Stimulated activated CD8-positive, alpha-beta memory T cell treated with anti-CD3 and anti-CD28 coated beads, Interleukin-7, amount 100 ng/mL, for 4 hours (primary cell): Measurements from ENCODE around the gene MAST4.

Experiments
- DNase-seq, 2 donors: peaks; one replicate each; pipeline ENCODE4 v3.0.0-alpha.2; 2020; ENCODE audit warnings: low read depth in 2 of 2

MAST4 gene

GRCh38 chr5:67045816-67046740 lies 449.9 kb downstream of the MAST4 start:
- DNase-seq: no peak

GRCh38 chr5:67047160-67047559 lies 451.0 kb downstream of the MAST4 start:
- no peak for DNase-seq

GRCh38 chr5:67047616-67048015 lies 451.4 kb downstream of the MAST4 start:
- DNase-seq: no peak

GRCh38 chr5:67050125-67050524 lies 453.9 kb downstream of the MAST4 start:
- DNase-seq: no peak

GRCh38 chr5:67050635-67051034 lies 454.4 kb downstream of the MAST4 start:
- no peak for DNase-seq

- no peak for DNase-seq
Measured at GRCh38 chr5:67051164-67051563, 455.0 kb downstream of the MAST4 start.

GRCh38 chr5:67052034-67052433 lies 455.8 kb downstream of the MAST4 start:
- no peak for DNase-seq

GRCh38 chr5:67053229-67053628 lies 457.0 kb downstream of the MAST4 start:
- no peak for DNase-seq

- no peak for DNase-seq
Measured at GRCh38 chr5:67058998-67059743, 463.0 kb downstream of the MAST4 start.

- DNase-seq: no peak
Measured at GRCh38 chr5:67059744-67060490, 463.7 kb downstream of the MAST4 start.

GRCh38 chr5:67061511-67061910 lies 465.3 kb downstream of the MAST4 start:
- DNase-seq: no peak

- DNase-seq: no peak
Measured at GRCh38 chr5:67063055-67063454, 466.9 kb downstream of the MAST4 start.

GRCh38 chr5:67063791-67064190 lies 467.6 kb downstream of the MAST4 start:
- no peak for DNase-seq

- DNase-seq: no peak
Measured at GRCh38 chr5:67065237-67065636, 469.0 kb downstream of the MAST4 start.

GRCh38 chr5:67065696-67066095 lies 469.5 kb downstream of the MAST4 start:
- no peak for DNase-seq

- no peak for DNase-seq
Measured at GRCh38 chr5:67066815-67067214, 470.6 kb downstream of the MAST4 start.

GRCh38 chr5:67073045-67073680 lies 477.0 kb downstream of the MAST4 start:
- no peak for DNase-seq

- DNase-seq: no peak
Measured at GRCh38 chr5:67077296-67077695, 481.1 kb downstream of the MAST4 start.

- no peak for DNase-seq
Measured at GRCh38 chr5:67081261-67081660, 485.1 kb downstream of the MAST4 start.

GRCh38 chr5:67082941-67083340 lies 486.7 kb downstream of the MAST4 start:
- no peak for DNase-seq

- no peak for DNase-seq
Measured at GRCh38 chr5:67085616-67086015, 489.4 kb downstream of the MAST4 start.
